Right ventricle myocardium inferior (tissue), 1 donor: ENCODE data around the gene FKTN. TPM values are rescaled to one million over a fixed set of nuclear protein-coding genes. Genes with fewer than 3 reads are reported as not detected.
A peak's percentile ranks its signal among the peaks of the same experiment; 100 is the strongest.

Experiments
- ATAC-seq: fragments of 200-7000 bp; cut with Tn5 transposase; one replicate; pipeline ENCODE4 v1.9.1; 2020; ENCODE audit warnings: mild to moderate bottlenecking, moderate library complexity
- DNase-seq: peaks from one replicate; pipeline ENCODE4 v3.0.0; 2021; ENCODE audit errors: missing footprints
- intact Hi-C: fragments of 100-400 bp; cut with DNase I; formaldehyde crosslinking; loops from one replicate; pipeline ENCODE4 v1.11.0; 2022
- total RNA-seq: library from RNA; stranded (reverse); fragmentation: NEBNext Ultra II Directional; extraction: Animal tissue kit (Norgen Biotek cat#: 25700); gene quantifications from one replicate; pipeline ENCODE4 v1.2.1, GENCODE V29; 2021
- donor health status: DM: no; HTN: yes; CAD: no; lungs with severe emphysema.

FKTN gene
- total RNA-seq, 1 donor from 2014 or later, result 6.5 TPM

DNA sequence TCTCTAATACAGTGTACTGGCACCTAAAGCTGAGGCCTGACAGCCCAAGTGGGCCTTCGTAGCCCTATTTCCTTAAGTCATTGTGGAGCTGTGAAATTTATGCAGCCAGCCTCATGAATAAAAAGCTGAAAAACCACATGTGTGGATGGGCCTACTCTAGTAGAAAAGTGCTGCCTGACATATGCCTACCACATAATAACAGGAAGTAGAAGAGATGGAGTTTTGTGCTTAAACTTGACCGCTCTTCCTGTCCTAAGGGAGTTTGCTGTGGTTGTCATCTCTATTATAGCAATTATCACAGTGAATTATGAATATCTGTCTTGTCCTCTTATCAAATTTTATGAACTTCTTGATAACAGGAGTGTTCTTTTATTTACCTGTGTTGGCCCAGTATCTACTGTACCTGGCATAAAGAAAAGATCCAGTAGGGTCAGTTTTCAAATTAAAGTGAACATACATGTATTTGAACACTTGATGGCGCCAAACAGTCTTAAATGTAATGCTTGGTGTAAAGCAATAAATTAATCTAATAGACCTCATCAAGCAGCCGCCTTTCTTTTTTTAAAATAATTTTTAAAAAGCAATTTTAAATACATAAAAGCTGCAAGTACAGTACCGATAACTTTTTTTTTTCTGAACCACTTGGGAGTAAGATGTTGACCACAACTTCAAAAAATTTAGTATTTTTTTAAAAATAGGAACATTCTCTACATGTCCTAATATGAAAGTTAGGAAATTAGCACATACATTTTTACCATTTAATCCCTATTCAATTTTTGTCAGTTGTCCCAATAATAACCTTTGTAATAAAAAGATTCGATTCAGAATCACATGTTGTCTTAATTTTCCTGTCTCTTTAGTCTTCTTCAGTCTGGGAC, 51.0 kb downstream of the FKTN start:
- DNase-seq, result no peak
- intact Hi-C loops, result loop anchor here (2.0 kb wide), 1 partner anchor 272 kb away; no protein-coding TSS in a partner anchor
- no peak for ATAC-seq

DNA sequence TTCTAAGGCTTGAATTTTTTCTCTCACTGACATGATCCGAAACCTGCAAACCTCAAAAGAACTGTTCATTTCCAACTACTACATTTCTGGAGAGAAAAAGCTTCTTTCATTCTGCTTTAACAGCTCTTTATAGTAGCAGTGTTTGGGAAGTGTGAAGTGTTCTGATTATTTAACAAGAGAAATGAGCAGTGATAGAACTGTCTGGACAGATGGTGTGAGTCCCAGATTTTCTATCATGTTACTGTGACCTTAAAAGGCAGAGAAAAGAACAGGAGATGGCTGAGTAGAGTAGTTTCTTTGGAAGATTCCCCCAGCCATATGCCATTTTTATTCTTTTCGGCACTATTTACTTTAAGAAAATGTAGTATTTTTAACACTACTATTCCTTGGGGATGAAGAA, 63.1 kb downstream of the FKTN start:
- DNase-seq, result no peak
- no peak for ATAC-seq
- intact Hi-C loops, result no loop called here

DNA sequence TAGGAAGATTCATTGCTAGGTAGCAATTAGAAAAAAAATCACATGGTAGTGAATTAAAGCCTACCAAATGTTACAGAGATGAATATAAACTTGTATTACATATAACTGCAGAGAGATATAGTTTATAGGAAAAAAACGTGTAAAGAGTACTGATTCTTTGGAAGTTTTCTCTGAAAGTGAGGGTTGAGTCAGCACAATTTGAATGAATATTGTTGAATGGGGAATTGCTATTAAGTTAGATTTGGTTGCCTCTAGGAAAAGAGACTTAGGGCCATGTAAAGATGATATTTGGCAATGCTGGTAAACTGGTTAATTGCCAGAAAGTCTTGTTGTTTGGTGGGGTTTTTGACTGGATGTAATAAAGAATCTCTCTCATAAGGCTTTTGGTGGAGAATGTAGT, 67.2 kb downstream of the FKTN start:
- DNase-seq (no peak), ATAC-seq (no peak)
- intact Hi-C loops, result no loop called here

DNA sequence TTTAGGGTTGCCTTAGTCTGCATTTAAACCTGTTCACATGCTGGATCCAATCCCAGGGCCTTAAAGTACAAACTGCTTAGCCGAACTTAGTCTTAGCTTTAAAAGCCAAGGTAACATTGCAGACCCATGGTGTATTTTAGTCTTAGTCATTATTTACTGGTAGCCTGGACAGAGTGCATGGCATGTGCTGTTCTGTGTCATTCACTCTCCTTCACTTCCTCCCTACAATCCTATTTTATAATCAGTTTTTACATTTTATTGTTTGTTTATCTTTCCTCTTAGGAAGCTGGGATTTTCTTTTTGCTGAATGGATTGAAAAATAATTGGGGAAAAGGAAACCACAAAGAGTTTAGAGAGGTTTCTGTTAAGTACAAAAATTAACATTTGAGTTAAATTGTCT, 74.9 kb downstream of the FKTN start:
- DNase-seq (no peak), ATAC-seq (no peak)
- intact Hi-C loops, result no loop called here

DNA sequence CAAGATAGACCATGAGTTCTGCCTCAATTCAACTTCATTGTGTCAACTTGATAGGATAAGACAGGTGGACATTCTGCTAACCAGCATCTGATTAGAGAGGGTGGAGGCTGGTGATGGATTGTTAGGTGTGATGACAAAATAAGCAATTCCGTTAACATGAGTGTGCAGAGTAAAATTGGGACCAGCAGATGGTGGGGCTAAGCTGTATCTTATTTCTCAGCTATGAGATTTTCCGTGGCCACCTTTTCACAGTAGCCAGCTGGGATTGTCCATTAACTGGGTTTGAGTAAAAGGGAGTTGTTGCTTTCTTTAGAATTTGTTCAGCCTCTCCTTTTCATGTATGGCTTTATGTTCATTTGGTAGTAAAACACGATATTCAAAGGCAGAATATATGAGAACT, 75.5 kb downstream of the FKTN start:
- intact Hi-C loops, result no loop called here
- ATAC-seq, result no peak

DNA sequence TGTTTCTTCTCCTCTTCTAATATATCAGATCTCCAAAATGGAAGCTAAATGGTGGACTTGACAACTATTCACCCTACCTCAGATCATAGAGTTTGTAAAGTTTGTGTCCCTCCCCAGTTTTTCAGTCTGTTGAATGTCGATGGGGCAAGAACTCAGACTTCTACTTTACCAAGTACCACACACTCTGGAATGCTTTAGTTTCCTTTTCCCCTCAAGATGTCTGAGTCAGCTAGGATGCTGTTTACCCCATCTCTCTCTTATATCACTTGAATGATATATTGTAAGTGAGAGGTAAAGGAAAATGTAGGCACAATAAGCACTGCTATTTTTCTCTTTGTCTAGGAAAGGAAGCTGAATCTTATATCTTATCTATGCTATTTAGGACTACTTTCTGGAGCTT, 78.4 kb downstream of the FKTN start:
- intact Hi-C loops, result no loop called here
- no peak for ATAC-seq
- no peak for DNase-seq

More for the DNA sequence above, 75.5 kb downstream of the FKTN start:
- no peak for DNase-seq

DNA sequence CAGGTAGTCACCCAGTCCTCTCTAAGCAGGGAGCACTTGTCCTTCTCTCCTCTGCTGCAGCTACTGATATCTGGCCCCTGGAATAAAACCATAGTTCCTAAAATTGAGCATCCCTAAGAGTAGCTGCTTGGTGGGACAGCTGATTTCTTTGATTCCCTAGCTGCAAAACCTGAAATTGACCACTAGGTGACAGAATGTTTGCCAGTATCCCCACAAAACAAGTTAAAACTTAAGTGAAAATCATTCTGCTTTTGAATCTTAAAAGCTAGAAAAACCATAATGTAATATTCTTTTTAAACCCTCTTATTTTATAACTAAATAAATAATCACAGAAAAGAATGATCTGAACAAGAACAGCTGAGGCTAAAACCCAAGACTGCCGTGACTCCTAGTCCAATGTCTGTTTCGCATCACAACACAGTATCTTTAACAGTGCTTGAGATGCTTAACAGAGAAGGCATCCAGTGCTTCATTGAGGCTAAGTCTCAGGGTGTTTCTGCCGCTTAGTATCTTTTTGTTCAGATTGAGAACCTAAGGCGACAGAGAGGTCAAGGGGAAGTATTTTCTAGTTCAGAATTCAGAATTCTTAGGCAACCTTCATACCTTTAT, 80.0 kb downstream of the FKTN start:
- DNase-seq, result no peak
- no peak for ATAC-seq
- intact Hi-C loops, result no loop called here

DNA sequence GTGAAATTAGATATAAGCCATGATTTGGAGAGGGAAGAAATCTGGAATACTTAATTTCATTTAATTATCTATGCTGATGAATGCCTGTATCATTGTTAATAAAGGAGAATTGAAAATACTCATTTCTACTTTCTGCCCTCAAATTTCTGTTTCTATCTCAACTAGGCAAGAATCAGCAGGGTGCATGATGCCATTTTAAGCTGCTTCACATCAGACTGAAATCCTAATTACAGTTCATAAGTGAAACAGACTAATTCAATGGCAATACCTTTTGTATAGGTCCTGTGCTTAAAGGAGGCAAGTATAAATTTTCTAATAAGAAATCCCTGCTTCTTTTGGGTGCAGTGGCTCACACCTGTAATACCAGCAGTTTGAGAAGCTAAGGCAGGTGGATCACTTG, 82.0 kb downstream of the FKTN start:
- intact Hi-C loops, result no loop called here
- no peak for ATAC-seq
- no peak for DNase-seq

DNA sequence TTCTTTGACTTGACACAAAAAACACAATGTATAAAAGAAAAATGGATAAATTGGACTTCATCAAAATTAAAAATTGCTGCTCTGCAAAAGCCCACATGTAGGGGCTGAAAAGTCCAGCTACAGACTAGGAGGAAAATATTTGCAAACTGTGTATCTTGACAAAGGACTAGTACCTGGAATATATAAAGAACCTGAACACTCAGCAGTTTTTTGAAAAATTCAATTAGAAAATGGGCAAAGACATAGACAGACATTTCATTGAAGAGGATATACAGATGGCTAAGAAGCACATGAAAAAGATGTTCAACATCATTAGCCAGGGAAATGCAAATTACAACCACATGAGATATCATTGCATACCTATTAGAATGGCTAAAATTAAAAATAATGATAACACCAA, 85.9 kb downstream of the FKTN start:
- intact Hi-C loops, result no loop called here
- ATAC-seq, result no peak
- no peak for DNase-seq

DNA sequence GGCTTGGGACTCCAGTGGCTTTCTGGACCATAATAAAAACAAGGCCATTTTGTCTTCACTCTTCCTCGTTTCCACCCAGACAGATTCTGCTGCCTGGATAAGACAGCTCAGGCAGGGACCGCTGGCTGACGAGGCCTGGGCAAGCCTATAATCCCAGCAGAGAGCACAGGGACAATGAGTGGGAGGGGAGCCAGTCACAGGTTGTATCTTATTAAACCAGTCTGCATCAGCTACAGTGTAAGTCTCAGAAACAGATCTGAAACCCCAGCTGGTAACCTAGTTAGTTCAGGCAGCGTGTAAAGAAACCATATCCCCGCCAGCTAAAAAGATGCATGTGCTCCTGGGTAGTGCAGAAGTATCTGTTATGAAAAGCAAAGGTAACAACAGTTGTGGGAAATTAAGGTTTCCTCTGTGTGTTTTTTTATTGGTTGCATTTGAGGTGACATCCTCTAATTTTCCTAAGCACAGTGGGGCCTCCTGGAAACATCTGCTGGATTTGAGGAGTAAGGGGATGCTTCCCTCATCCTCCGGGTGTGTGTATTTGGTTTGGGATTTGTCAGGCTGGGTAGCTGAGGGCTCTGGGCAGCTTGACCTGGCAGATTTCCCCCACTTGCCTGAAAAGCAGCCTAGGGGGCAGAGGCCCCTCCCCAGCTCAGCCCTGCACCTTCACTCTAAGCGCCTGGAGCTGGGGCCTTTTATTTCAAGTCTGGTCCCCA, 89.1 kb downstream of the FKTN start:
- ATAC-seq, result no peak
- DNase-seq, result no peak
- intact Hi-C loops, result no loop called here

DNA sequence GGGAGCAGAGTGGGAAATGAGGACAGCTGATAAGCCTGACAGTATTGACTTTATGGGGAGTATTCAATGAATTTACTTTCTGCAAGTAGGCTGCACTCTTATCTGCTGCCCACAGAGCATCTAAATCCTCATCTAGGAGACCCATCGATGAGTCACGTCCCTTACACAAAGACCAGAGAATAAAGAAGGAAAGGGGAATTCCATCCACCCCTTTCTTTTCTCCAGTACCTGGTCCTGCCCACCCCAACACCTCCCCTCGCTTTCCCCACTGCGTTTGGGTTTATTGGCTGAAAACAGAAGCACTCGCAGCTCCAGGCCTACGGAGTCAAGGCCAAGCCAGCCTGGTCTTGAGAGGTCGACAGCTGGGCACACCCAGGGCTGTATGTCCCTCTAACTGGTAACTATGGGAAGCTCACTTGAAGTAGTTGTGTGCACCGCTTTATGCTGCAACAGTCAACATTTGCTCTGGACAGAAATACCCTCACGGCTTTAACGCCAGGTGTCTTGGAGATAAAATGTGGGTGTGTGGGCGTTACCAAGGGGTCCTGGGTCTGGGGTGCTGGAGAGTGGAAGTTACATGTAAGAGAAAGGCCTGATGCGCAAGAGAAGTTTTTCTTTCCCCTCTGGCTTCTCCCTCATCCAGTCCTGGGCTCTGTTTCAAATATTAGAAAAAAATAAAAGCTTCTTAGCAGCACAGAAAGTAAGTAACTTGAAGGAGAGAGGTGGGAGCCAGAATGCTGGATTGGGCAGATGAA, 89.8 kb downstream of the FKTN start:
- no peak for ATAC-seq
- intact Hi-C loops, result no loop called here
- no peak for DNase-seq

DNA sequence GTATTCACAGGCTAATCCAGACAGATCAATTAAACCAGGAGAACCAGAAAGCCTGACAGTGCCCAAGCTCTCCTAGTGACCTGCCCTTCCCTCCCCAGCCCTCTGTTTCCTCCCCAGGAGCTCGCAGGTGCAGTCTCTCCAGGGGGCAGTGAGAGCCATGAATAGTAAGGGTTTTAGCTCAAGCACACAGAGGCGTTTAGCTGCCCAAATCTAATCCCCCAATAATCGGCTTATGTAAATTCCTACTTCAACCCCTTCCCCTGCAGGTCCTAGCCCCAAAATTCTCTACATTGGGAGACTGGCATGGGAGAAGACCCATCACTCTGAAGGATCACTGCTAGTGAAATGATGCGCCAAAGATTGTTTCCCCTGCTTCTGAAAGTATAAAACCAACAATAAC, 93.9 kb downstream of the FKTN start:
- DNase-seq, result no peak
- ATAC-seq, result no peak
- intact Hi-C loops, result no loop called here

DNA sequence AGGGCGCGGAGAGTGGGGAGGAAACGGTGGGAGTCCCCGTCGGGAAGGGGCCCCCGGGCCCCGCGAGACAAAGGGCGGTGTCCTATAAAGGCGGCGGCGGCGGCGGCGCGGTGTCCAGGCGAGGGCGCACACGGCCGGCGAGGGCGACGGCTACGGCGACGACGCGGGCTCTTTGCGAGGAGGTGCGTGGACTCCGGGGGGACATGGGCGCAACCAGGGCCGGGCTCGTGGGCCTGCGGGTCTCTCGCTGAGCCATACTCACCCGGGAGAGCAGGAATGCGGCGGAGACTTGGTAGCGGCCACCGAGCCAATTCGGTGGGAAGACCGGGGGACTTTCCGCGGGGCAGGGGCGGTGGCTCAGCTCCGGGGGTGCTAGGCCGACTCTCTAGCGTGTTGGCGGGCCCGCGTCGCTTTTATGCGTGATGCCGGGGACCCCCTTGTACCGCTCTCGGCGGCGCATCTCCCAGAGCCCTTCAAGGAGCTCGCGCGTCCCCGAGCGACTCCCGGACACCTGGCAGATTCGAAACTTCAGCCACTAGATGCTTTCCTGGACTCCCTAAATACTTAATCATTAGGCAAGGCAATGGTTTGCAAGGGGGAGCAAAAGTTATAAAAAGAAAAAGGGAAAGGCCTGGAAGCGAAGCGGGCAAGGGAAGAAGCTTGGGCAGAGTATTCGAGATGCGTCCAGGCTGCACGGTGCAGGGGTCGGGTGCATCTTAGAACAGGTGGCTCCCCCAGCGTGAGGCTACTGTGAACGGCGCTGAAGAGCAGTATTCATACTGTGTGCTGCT, 98.4 kb downstream of the FKTN start:
- DNase-seq (no peak), ATAC-seq (peak; percentile 76)
- intact Hi-C loops, result loop anchor here (1.0 kb wide), 1 partner anchor 62 kb away; no protein-coding TSS in a partner anchor

DNA sequence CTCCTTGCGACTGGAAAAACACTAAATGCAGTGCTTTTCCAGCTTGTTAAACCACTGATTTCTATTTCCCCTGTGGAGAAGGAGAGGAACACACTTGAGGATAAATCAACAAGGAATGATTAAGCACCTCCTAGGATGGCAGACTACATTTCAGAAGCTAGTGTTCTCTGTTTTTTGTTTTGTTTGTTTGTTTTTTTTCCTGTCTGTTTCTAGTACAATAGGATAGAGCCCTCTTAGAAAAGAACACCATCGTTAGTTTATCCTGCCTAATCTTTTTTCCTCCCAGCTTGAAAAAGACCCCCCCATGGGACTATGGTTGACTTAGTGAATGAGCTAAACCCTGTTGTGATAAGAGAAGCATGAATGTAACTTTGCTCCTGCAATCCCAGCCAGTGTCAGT, 100.4 kb downstream of the FKTN start:
- no peak for ATAC-seq
- intact Hi-C loops, result no loop called here

DNA sequence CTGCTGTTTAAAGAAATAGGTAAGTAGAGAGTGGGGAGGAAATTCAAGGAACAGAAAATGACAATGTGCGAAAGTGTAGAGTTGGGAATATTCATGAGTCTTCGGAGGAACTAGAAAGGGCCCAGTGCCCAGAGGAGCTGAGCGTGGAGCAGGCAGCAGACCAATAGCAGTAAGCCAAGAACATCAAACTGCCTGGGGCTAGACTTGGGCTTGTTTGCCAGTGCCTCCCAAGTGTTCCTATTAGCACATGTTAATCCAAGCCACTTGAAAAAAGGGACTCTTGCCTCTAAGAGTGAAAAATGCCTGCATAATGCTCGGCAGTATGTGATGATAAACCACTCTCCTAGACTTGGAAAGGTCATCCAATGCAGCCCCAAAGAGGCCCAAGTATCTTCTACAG, 103.1 kb downstream of the FKTN start:
- DNase-seq (no peak), ATAC-seq (no peak)
- intact Hi-C loops, result no loop called here

More for the DNA sequence above, 100.4 kb downstream of the FKTN start:
- no peak for DNase-seq

DNA sequence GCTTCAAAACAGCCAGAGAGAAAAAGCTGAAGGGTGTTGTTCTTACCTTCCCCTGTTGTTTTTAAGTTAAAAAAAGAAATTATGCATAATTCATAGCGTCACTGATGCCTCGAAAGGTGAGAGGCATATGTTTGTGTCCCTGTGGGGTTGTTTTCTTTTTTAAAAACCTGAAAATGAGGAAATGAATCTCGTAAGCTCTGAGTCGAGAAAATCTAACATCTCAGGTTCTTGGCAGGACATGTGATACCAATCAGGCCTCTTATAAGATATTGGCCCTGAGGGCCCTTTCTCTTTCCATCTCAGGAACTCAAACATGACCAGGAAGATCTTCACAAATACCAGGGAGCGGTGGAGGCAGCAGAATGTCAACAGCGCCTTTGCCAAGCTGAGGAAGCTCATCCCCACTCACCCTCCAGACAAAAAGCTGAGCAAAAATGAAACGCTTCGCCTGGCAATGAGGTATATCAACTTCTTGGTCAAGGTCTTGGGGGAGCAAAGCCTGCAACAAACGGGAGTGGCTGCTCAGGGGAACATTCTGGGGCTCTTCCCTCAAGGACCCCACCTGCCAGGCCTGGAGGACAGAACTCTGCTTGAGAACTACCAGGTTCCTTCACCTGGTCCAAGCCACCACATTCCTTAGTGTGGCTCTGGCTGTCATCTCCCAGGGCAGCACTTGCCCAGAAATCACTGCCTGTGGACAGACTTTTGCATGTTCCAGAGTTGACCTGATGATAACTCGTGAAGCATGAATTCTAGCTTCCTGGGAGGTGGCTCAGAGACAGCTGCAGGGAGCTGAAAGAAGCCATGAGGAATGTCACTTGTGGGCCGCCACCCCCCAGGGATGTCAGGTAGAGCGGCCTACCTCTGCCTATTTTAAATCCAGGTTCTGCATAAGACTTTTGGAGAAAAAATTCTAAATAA, 104.5 kb downstream of the FKTN start, which contains the start of gene TAL2:
Gene TAL2, plus strand, starts transcription at position 274 of the 921 bp plus-strand sequence. Its CDS starts 40 bp downstream, at position 314.
- intact Hi-C loops, result no loop called here
- DNase-seq (no peak), ATAC-seq (no peak)

DNA sequence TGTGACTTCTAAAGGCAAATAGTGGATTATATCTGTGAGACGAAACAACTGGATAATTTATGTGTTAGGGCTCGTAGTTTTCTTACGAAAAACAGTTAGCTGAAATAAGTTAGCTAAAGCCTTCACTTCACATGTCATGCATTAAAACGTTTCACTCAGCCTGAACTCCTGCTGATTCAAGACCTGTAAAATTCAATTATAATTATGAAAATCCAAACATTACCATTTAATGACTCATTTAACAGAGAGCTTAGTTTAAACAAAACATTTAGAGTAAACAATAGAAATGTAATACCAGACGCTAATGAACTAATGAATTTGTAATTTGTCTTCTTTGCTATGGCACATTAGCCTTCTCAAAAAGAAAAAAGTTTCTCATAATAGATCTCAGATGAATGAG, 106.0 kb downstream of the FKTN start:
- no peak for ATAC-seq
- no peak for DNase-seq
- intact Hi-C loops, result no loop called here
